KOPT-K1 (cell line): ENCODE data around the gene NLRX1.
"Not testable (repeated sequence)": the region's sequence is repeated elsewhere in the genome, so short reads cannot be mapped to it uniquely, and the experiment has no call there.

Experiments used
- H3K27ac ChIP-seq: fragments of 200-600 bp; sonication (generic); 2 replicates; pipeline ENCODE4 v1.5.1; 2016; ENCODE audit warnings: antibody characterized with exemption, mild to moderate bottlenecking, low read depth, low read length; ENCODE audit not compliant: poor library complexity, severe bottlenecking
- H3K36me3 ChIP-seq: fragments of 200-600 bp; sonication (generic); 2 replicates; pipeline ENCODE4 v1.5.1; 2017; ENCODE audit warnings: antibody characterized with exemption, mild to moderate bottlenecking, low read length, moderate library complexity; ENCODE audit not compliant: insufficient read depth
- H3K9me3 ChIP-seq: fragments of 200-600 bp; sonication (generic); 2 replicates; pipeline ENCODE4 v1.5.1; 2017; ENCODE audit warnings: antibody characterized with exemption, low read length, mild to moderate bottlenecking; ENCODE audit not compliant: insufficient read depth, poor library complexity, severe bottlenecking

NLRX1 gene

GRCh38 chr11:119149018-119149785 is 19.3 kb upstream of the NLRX1 start, which contains the start of gene ABCG4:
ABCG4 (plus strand) TSS chr11:119149052; CDS start chr11:119149966, 914 bp downstream.
- Histone ChIP-seq H3K36me3 (no peaks in the 10 kb centered on the region), H3K27ac (peak within 1 kb of the TSS; percentile 10), H3K9me3 (no peaks in the 10 kb centered on the region)

GRCh38 chr11:119149786-119150275 is 18.7 kb upstream of the NLRX1 start:
- Histone ChIP-seq H3K9me3 (no peaks in the 10 kb centered on the region), H3K36me3 (no peaks in the 10 kb centered on the region), H3K27ac (no peak overlapping the region)

- no peaks in the 10 kb centered on the region for H3K9me3 ChIP-seq
- H3K36me3 ChIP-seq = no peaks in the 10 kb centered on the region
- H3K27ac ChIP-seq = no peak overlapping the region
These were observed 16.5 kb upstream of the NLRX1 start for GRCh38 chr11:119152043-119152442.

GRCh38 chr11:119152604-119153003 is 15.9 kb upstream of the NLRX1 start:
- no peaks in the 10 kb centered on the region for H3K9me3 ChIP-seq
- H3K36me3 ChIP-seq = no peaks in the 10 kb centered on the region
- no peak overlapping the region for H3K27ac ChIP-seq

- H3K9me3 ChIP-seq = no peaks in the 10 kb centered on the region
- H3K27ac ChIP-seq = no peak overlapping the region
- no peaks in the 10 kb centered on the region for H3K36me3 ChIP-seq
These were observed 15.3 kb upstream of the NLRX1 start for GRCh38 chr11:119153049-119153818.

GRCh38 chr11:119154178-119154577 is 14.3 kb upstream of the NLRX1 start:
- no peaks in the 10 kb centered on the region for H3K9me3 ChIP-seq
- no peak overlapping the region for H3K27ac ChIP-seq
- H3K36me3 ChIP-seq = no peaks in the 10 kb centered on the region

GRCh38 chr11:119155733-119156492 is 12.6 kb upstream of the NLRX1 start:
- Histone ChIP-seq H3K9me3 (no peaks in the 10 kb centered on the region), H3K27ac (no peak overlapping the region), H3K36me3 (no peaks in the 10 kb centered on the region)

- Histone ChIP-seq H3K9me3 (no peaks in the 10 kb centered on the region), H3K36me3 (no peaks in the 10 kb centered on the region), H3K27ac (no peak overlapping the region)
These were observed 12.0 kb upstream of the NLRX1 start for GRCh38 chr11:119156496-119156895.

- Histone ChIP-seq H3K9me3 (no peaks in the 10 kb centered on the region), H3K36me3 (no peaks in the 10 kb centered on the region), H3K27ac (no peak overlapping the region)
These were observed 11.5 kb upstream of the NLRX1 start for GRCh38 chr11:119157063-119157462.

GRCh38 chr11:119158467-119158866 is 10.1 kb upstream of the NLRX1 start:
- H3K27ac ChIP-seq = no peak overlapping the region
- H3K9me3 ChIP-seq = no peaks in the 10 kb centered on the region
- H3K36me3 ChIP-seq = no peaks in the 10 kb centered on the region

GRCh38 chr11:119160151-119160550 is 8.4 kb upstream of the NLRX1 start:
- Histone ChIP-seq H3K9me3 (no peaks in the 10 kb centered on the region), H3K36me3 (no peaks in the 10 kb centered on the region), H3K27ac (no peak overlapping the region)

- Histone ChIP-seq H3K36me3 (no peaks in the 10 kb centered on the region), H3K27ac (no peak overlapping the region), H3K9me3 (no peaks in the 10 kb centered on the region)
These were observed 6.7 kb upstream of the NLRX1 start for GRCh38 chr11:119161871-119162270.

GRCh38 chr11:119166368-119167076 is 2.0 kb upstream of the NLRX1 start:
- Histone ChIP-seq H3K36me3 (no peaks in the 10 kb centered on the region), H3K27ac (no peak overlapping the region), H3K9me3 (no peaks in the 10 kb centered on the region)

GRCh38 chr11:119167077-119167458 is 1.5 kb upstream of the NLRX1 start:
- H3K36me3 ChIP-seq, H3K27ac ChIP-seq, H3K9me3 ChIP-seq: not testable (repeated sequence)
